ENCODE measurements around the gene SCN11A.

The SCN11A gene
- total RNA-seq = 1.1 to 1.7 reads per million in 2 donors

DNA sequence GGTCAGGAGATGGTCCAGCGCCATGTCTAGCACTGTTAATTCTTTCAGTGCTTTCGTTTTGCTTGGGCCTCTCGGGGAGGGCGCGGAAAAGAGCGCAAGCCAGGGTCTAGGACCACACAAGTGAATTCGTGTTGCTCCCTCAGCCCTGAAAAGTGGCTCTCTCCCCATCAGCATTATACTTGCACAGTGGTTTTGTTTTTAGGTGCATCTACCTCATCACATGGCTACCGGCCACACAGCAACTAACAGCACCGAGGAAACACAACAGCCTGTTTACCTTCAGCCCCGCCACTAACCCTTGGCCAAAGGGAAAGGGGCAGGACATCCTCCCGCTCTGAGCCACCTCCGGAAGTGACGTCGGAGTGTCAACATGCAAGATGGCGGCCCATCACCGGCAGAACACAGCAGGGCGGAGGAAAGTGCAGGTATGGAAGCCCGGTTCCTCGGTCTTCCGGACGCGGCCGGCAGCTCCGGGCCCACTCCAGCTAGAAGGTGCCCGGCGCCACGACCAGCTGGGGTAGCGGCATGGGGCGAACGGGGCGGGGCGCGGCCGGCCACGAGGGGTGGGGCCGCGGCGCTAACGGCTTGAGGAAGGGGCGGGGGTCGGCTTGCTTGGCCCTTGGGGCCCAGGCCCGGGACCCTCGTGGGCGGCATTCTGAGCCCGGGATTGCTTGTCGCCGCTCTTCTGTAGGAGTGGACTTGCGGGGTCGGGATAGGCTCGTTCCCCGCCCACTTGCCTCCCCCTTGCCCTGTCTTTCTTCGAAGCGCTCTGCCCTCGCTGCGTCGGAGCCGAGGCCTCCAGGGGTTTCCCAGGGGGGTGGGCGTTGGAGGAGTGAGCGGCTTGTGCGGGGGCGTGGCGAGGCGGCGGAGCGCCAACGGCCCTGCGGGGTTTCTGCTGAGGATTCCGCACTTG is at the start of gene SCN11A, which contains the start of gene WDR48:
TSS of gene SCN11A (minus strand) at position 296 of the 913 bp plus-strand sequence. CDS start 101,582 bp downstream, outside the sequence.
TSS of gene WDR48 (plus strand) at position 368 of the 913 bp plus-strand sequence. CDS start at position 378, 10 bp downstream.
- peak; percentile 91 for DNase-seq

DNA sequence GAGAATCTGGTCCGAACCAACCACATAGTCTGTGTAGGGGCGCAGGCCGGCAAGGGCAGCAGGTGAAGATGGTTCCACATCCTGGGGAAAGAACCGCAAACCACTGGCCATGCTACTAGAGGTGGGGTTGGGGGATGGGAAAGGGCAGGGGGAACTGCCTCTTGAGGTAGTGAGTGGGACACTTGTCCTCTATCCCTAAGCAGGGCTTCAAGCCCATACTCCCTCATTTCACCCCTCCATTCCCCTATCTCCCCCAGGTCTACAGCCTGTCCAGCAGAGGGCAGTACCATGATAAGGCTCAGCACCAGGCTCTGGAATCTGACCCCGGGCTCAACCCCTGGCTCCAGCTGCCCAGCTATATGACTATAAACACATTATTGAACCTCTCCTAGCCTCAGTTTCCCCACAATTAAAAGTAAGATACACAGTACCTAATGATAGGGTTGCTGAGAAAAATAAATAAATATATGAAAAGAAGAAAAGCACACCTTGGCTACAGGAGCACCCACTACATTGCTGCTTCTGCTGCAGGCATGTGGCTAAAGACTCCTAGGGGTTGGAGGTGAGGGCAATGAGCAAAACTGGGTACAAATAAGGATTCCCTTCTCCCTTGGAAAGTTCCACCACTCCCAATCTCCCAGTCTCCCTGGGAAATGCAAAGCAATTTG is 49.4 kb upstream of the SCN11A start:
- DNase-seq = peak; percentile 34

DNA sequence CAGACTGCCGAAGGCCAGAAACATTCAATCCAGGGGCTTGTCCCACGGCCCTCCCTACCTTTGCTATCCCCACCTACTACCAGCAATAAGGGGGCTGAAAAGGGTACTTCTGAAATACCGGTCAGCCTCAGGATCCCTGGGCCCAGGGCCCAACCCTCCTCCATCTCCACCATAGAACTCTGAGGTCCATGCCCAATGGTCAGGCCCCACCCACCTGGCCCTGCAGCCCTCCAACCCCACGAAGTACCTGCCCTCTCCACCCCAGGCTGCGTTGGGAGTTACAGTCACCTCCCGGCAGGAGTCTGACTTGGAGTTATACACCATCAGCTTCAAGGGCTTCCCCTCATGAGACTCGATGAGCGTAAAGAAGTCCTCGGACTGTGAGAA is 48.7 kb upstream of the SCN11A start:
- no peak for DNase-seq

- DNase-seq = no peak
Observed at GRCh38 chr3:39099738-39100499, 48.2 kb upstream of the SCN11A start.

- no peak for DNase-seq
Observed at GRCh38 chr3:39099242-39099641, 47.5 kb upstream of the SCN11A start.

DNA sequence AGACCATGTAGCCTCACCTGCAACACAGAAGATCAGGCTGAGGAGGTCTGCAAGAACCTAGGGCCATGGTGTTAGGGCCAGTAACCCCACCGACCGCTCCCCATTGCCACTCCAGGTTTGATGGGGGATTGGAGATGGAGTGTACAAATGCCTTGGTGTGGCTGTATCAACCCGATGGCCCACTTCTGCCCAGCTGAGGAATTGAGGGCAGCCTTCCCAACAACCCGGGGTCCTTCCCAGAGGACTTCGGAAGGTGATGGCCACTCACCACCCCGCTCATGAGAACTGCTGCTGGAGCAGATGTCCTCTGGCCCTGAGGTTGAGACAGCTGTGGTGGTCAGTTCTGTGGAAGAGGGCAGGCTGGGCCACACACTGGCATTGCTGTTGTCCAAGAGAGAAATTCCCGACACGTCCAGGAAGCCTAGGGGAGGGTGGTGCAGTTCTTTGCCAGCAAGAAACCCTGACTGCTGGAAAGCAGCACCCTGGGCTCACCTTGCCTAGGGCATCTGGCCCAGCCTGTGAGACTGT is 46.8 kb upstream of the SCN11A start:
- DNase-seq = no peak

- DNase-seq = no peak
Observed at GRCh38 chr3:39097716-39098472, 46.1 kb upstream of the SCN11A start.

DNA sequence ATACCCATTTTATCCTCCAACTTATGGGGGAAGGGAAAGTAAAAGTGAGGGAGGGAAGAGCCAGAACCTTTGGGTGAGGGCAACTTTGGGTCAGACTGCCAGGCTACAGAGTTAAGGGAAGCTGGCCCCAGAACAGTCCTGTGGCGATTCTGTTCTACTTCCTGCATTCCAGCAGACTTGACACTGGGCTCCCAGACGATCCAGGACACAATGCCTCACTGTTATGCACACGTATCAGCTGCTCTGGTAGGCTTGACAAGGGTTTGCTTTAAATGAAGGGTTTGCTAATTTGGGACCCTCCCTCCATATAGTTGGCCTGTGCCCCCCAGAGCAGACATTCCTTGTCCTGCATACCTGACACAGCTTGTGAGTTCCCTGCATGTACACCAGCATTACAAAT is 45.0 kb upstream of the SCN11A start:
- DNase-seq = no peak

DNA sequence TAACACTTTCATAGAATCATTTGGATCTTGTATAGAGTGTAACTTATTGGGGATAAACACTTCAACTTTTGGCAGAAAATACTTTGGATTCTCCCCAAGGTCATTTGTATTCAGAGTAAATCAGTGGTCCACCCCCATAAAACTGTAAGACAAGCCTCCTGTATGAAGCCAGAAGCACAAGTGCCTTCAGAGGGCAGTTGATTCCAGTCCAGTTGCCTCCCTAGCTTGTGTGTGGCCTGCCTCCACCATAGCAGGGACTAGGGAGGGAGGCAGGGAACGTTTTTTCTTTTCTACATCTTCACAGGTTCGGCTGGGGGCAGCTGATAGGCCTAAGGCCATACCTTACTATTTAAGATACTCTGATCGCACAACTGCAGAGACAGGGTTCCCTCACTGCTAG is 44.0 kb upstream of the SCN11A start:
- no peak for DNase-seq

DNA sequence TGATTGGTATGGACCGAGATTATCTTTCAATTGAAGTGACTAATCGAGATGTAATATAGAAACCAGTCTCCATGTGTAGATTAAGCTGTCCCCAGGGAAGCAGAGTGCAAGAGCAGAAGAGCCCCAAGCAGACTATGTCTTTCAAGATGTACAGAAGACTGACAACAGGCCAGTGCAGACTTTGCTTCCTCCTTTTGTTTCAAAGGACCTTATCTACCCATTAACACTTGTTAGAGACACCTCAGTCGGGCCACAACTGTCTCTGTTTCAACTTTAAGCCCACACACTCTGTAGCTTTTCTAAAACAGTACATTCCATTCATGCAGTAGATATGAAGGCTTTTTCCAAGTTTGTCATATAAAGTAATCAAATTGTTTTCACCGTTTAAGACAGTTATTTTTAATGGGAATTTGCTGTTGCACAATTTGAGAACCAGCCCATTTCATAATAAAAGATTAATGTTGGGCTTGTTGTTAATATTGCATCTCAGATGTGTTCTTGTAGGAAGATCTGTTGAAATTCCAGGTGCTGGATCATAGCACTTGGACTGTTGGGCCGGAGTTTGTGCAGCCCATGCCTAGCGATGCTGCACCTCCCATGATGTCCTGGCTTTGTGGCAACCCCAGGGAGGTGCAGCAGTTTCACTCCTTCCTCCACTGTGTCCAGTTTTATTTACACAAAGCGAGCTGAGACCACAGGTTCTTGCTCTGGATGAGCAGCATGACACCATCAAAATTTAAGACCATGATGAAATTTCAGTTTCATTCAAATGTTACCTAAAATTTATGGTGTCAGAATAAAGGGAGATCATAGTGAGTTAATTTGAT is 43.3 kb upstream of the SCN11A start:
- no peak for DNase-seq

GRCh38 chr3:39090922-39091321 is 39.2 kb upstream of the SCN11A start:
- DNase-seq = no peak

GRCh38 chr3:39088889-39089288 is 37.1 kb upstream of the SCN11A start:
- no peak for DNase-seq

- no peak for DNase-seq
Observed at GRCh38 chr3:39088456-39088855, 36.7 kb upstream of the SCN11A start.

DNA sequence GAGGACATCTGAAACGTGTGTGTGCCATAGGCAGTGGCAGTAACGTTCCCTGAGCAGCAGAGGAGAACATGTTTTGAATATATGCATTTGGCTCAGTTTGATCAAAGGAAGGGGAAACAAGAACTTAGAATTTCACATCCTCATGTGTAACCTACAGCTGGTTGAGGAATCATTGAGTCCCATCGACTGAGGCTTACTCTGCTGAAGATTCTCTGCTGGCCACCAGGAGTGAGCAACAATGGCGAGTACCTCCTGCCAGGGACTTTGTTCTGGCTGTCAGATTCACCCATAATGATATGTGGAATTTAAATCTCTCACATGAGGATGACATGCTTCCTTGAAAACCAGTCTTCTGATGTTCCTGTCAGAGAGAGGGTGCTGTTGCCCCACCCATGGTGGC is 34.4 kb upstream of the SCN11A start:
- DNase-seq = no peak

- DNase-seq = no peak
Observed at GRCh38 chr3:39082666-39083313, 31.0 kb upstream of the SCN11A start.

DNA sequence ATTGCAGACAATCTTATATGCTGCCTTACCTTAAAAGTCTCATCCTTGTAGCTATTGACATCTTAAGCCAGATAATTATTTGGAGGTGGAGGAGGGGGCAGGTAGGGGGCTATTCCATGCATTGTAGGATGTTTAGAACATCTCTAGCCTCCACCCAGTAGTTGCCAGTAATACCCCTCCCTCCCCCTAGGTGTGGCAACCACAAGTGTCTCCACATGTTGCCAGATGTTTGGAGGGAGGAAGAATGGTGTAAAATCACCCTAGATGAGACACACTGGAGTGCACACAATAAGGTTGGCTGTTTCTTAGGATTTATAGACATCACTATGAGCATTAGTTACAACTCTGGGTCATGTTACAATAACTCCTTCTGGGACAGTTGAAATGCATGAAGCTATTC is 28.3 kb upstream of the SCN11A start:
- DNase-seq = no peak

- no peak for DNase-seq
Observed at GRCh38 chr3:39079530-39079929, 27.8 kb upstream of the SCN11A start.

- DNase-seq = no peak
Observed at GRCh38 chr3:39075910-39076309, 24.2 kb upstream of the SCN11A start.

DNA sequence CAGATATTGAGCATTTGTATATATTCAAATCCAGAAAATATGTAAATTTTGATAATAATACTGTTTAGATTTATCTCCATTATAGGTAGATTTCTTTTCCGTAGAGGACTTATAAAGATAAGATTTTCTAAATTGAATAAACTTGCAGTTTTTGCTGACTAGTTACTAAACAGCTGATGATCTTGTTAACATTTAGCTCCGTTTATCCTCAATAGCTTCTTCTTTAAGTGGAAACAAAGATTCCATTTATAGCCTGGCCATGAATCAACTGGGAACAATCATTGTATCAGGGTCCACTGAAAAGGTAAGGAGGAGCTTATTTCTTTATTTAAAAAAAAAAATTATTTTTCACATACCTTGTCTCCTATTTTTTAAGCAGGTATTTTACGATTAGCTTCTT is 16.8 kb upstream of the SCN11A start:
- DNase-seq = no peak

DNA sequence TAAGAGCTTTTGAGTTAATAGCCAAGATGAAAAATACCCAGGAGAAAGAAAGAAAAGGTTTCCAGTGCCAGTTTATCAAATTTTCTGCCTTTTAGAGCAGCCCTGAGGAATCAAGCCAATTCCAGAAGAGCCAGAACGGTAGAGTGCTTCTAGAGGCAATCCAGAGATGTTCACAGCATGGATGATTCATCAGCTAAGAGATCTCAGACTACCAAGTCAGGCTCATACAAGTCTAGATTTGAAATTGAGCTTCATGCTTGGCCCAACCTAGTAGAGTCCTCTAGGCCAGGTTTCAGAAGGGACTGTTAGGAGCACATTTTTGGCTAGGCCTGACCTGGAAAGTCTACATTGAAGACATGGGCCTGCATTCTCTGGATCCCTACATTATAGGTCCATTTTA is 15.5 kb upstream of the SCN11A start:
- no peak for DNase-seq

DNA sequence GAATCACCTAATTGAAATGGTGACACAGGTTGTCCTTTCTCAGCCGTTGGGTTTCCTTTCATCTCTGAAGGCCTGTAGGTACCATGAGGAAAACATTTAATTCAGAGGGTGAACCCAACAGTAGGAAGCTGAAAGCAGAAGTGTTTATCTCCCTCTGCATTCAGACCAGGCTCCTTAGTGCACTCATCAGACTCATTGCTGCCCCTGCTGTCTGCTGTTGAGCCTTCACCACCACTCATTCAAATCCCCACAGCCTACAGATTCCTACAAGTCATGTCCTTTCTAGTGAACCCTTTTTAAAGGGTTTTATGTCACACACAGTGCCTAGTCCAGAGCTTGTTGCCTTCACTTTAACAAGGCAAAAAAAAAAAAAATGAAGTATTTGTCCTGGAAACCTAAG is 13.5 kb upstream of the SCN11A start:
- DNase-seq = no peak
